ENCODE data around the gene KPNA6. TPM values are rescaled to one million over a fixed set of nuclear protein-coding genes. Genes with fewer than 3 reads are reported as not detected.
A peak's percentile ranks its signal among the peaks of the same experiment; 100 is the strongest.
"Not testable (repeated sequence)": the region's sequence is repeated elsewhere in the genome, so short reads cannot be mapped to it uniquely, and the experiment has no call there.

KPNA6 gene
- polyA plus RNA-seq, 1 donor (not counting 4 experiments of a cell fraction or from before 2014, with no cell fraction given): 42.6 TPM

DNA sequence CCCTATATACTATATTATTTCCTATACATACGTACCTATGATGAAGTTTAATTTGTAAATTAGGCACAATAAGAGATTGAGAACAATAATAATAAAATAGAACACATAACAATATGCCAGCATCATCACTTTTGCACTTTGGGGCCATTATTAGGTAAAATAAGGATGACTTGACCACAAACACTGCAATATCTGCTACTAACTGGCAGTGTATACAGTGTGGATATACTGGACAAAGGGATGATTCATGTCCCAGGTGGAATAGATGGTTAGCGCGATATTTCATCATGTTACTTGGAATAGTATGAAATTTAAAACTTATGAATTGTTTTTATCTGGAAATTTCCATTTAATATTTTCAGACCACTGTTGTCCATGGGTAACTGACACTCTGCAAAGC is 36.2 kb downstream of the KPNA6 start:
- Histone ChIP-seq H3K79me2 (ENCODE audit: control insufficient read depth, insufficient read depth, low read length) (peaks cover 94% of the 10 kb centered on the region), H3K4me1 (ENCODE audit: control insufficient read depth, extremely low read depth, insufficient read depth, low read length) (peaks cover 20% of the 10 kb centered on the region), H3K27ac (ENCODE audit: control insufficient read depth, insufficient read depth, low read length) (peak overlapping the region; percentile 24), H3K9me1 (ENCODE audit: control insufficient read depth, extremely low read depth, insufficient read depth, low read length) (peaks cover 3% of the 10 kb centered on the region), H3K4me3 (ENCODE audit: control insufficient read depth in 2 of 3, extremely low read depth in 1 of 3, insufficient read depth in 2 of 3, low read depth in 1 of 3, low read length in 3 of 3) (no peak overlapping the region), H3K27me3 (ENCODE audit: control insufficient read depth, extremely low read depth, insufficient read depth, low read length) (no peaks in the 10 kb centered on the region), H2AFZ (ENCODE audit: control insufficient read depth, low read length) (no peak overlapping the region), H3K4me2 (ENCODE audit: control insufficient read depth, extremely low read depth, insufficient read depth, low read depth, low read length) (no peak overlapping the region), H3K9me3 (ENCODE audit: control insufficient read depth, low read depth, low read length) (no peaks in the 10 kb centered on the region), H4K20me1 (ENCODE audit: control insufficient read depth, extremely low read depth, insufficient read depth, low read length) (no peaks in the 10 kb centered on the region), H3K9ac (ENCODE audit: control insufficient read depth, extremely low read depth, insufficient read depth, low read length) (no peak overlapping the region), H3K36me3 (ENCODE audit: control insufficient read depth in 2 of 2, extremely low read depth in 1 of 2, insufficient read depth in 2 of 2, low read length in 2 of 2) (peaks cover 0 to 2% of the 10 kb centered on the region in 2 experiments)
- DNase-seq (ENCODE audit: low read depth, low spot score): no peak
- FAIRE-seq: no peak
- dilution Hi-C loops (cut with MboI; ENCODE audit: extremely low pct_ligation_motif_present, low sequenced_read_pairs): no loop called here
- no peak for TF ChIP-seq EZH2 (IDR thresholded peaks at IDR 0.05; ENCODE audit: low read length)
- TF ChIP-seq, protein P1, sequence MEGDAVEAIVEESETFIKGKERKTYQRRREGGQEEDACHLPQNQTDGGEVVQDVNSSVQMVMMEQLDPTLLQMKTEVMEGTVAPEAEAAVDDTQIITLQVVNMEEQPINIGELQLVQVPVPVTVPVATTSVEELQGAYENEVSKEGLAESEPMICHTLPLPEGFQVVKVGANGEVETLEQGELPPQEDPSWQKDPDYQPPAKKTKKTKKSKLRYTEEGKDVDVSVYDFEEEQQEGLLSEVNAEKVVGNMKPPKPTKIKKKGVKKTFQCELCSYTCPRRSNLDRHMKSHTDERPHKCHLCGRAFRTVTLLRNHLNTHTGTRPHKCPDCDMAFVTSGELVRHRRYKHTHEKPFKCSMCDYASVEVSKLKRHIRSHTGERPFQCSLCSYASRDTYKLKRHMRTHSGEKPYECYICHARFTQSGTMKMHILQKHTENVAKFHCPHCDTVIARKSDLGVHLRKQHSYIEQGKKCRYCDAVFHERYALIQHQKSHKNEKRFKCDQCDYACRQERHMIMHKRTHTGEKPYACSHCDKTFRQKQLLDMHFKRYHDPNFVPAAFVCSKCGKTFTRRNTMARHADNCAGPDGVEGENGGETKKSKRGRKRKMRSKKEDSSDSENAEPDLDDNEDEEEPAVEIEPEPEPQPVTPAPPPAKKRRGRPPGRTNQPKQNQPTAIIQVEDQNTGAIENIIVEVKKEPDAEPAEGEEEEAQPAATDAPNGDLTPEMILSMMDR (optimal IDR thresholded peaks at IDR 0.05 in 1 of 3, IDR thresholded peaks at IDR 0.05 in 1 of 3, conservative IDR thresholded peaks at IDR 0.05 in 1 of 3; ENCODE audit: extremely low read depth in 1 of 3, insufficient read depth in 2 of 3, low read length in 3 of 3): no peak

DNA sequence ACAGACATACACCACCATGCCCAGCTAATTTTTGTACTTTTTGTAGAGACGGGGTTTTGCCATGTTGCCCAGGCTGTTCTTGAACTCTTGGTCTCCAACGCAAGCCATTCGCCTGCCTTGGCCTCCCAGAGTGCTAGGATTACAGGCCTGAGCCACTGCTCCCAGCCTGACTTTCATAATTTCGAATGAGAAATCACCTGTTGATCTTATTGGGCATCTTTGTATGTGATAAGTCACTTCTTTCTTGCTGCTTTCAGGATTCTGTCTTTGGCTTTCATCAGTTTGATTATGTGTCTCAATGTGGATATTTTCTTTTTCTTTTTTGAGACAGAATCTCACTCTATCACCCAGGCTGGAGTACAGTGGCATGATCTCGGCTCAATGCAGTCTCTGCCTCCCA is 39.9 kb downstream of the KPNA6 start:
- H3K27ac ChIP-seq (ENCODE audit: control insufficient read depth, insufficient read depth, low read length); H4K20me1 ChIP-seq (ENCODE audit: control insufficient read depth, extremely low read depth, insufficient read depth, low read length); dilution Hi-C loops (cut with MboI; ENCODE audit: extremely low pct_ligation_motif_present, low sequenced_read_pairs); H3K9me1 ChIP-seq (ENCODE audit: control insufficient read depth, extremely low read depth, insufficient read depth, low read length); H3K27me3 ChIP-seq (ENCODE audit: control insufficient read depth, extremely low read depth, insufficient read depth, low read length); H3K4me3 ChIP-seq (ENCODE audit: control insufficient read depth in 2 of 3, extremely low read depth in 1 of 3, insufficient read depth in 2 of 3, low read depth in 1 of 3, low read length in 3 of 3); H2AFZ ChIP-seq (ENCODE audit: control insufficient read depth, low read length); H3K4me1 ChIP-seq (ENCODE audit: control insufficient read depth, extremely low read depth, insufficient read depth, low read length); FAIRE-seq; H3K4me2 ChIP-seq (ENCODE audit: control insufficient read depth, extremely low read depth, insufficient read depth, low read depth, low read length); H3K36me3 ChIP-seq (ENCODE audit: control insufficient read depth in 2 of 2, extremely low read depth in 1 of 2, insufficient read depth in 2 of 2, low read length in 2 of 2); H3K9ac ChIP-seq (ENCODE audit: control insufficient read depth, extremely low read depth, insufficient read depth, low read length); H3K9me3 ChIP-seq (ENCODE audit: control insufficient read depth, low read depth, low read length); DNase-seq (ENCODE audit: low read depth, low spot score): not testable (repeated sequence)
- peaks cover 89% of the 10 kb centered on the region for H3K79me2 ChIP-seq (ENCODE audit: control insufficient read depth, insufficient read depth, low read length)

DNA sequence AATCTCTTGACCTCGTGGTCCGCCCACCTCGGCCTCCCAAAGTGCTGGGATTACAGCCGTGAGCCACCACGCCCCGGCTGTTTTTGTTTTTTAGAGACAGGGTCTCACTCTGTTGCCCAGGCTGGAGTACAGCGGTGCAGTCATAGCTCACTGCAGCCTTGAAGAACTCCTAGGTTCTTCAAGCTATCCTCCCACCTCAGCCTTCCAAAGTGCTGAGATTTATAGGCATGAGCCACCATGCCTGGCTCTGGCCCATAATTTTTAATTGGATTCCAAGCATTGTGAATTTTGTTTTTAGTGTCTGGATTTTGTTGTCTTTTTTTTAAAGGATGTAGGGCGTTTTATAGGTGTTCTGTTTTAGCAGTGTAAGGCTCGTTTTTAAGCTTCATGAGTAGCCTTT is 43.0 kb downstream of the KPNA6 start:
- DNase-seq (ENCODE audit: low read depth, low spot score) (no peak), FAIRE-seq (no peak)
- H3K27ac ChIP-seq (ENCODE audit: control insufficient read depth, insufficient read depth, low read length): no peak overlapping the region

More for the DNA sequence above, 43.0 kb downstream of the KPNA6 start:
- Histone ChIP-seq H3K9me3 (ENCODE audit: control insufficient read depth, low read depth, low read length) (no peaks in the 10 kb centered on the region), H4K20me1 (ENCODE audit: control insufficient read depth, extremely low read depth, insufficient read depth, low read length) (no peaks in the 10 kb centered on the region), H3K4me2 (ENCODE audit: control insufficient read depth, extremely low read depth, insufficient read depth, low read depth, low read length) (no peak overlapping the region), H2AFZ (ENCODE audit: control insufficient read depth, low read length) (no peak overlapping the region), H3K79me2 (ENCODE audit: control insufficient read depth, insufficient read depth, low read length) (peaks cover 70% of the 10 kb centered on the region), H3K36me3 (ENCODE audit: control insufficient read depth in 2 of 2, extremely low read depth in 1 of 2, insufficient read depth in 2 of 2, low read length in 2 of 2) (peaks cover 4% of the 10 kb centered on the region in 2 experiments), H3K4me3 (ENCODE audit: control insufficient read depth in 2 of 3, extremely low read depth in 1 of 3, insufficient read depth in 2 of 3, low read depth in 1 of 3, low read length in 3 of 3) (no peak overlapping the region), H3K27me3 (ENCODE audit: control insufficient read depth, extremely low read depth, insufficient read depth, low read length) (no peaks in the 10 kb centered on the region), H3K9ac (ENCODE audit: control insufficient read depth, extremely low read depth, insufficient read depth, low read length) (no peak overlapping the region), H3K4me1 (ENCODE audit: control insufficient read depth, extremely low read depth, insufficient read depth, low read length) (no peaks in the 10 kb centered on the region), H3K9me1 (ENCODE audit: control insufficient read depth, extremely low read depth, insufficient read depth, low read length) (no peaks in the 10 kb centered on the region)
- TF ChIP-seq EZH2 (IDR thresholded peaks at IDR 0.05; ENCODE audit: low read length): no peak
- TF ChIP-seq, protein P1 (optimal IDR thresholded peaks at IDR 0.05 in 1 of 3, IDR thresholded peaks at IDR 0.05 in 1 of 3, conservative IDR thresholded peaks at IDR 0.05 in 1 of 3; ENCODE audit: extremely low read depth in 1 of 3, insufficient read depth in 2 of 3, low read length in 3 of 3): no peak
- dilution Hi-C loops (cut with MboI; ENCODE audit: extremely low pct_ligation_motif_present, low sequenced_read_pairs): no loop called here
